HFF-Myc (cell line): Measurements from ENCODE around the gene TMEM245.

Experiments
- DNase-seq: peaks from one replicate; pipeline ENCODE4 v3.0.0-alpha.2; 2011; ENCODE audit warnings: low read depth; ENCODE audit errors: extremely low read depth
- H3K4me3 ChIP-seq: replicated peaks from 2 replicates; pipeline ENCODE4 v1.5.1; 2011; ENCODE audit warnings: low read depth, mild to moderate bottlenecking, control low read depth, low read length
- CTCF ChIP-seq: IDR thresholded peaks from 2 replicates; pipeline ENCODE4 v1.5.1; 2012; ENCODE audit warnings: mild to moderate bottlenecking, low read depth, low read length, control low read depth; ENCODE audit errors: missing control alignments

The TMEM245 gene

GRCh38 chr9:109095321-109095720 is 24.4 kb downstream of the TMEM245 start:
- no peak for DNase-seq
- no peak for TF ChIP-seq CTCF

GRCh38 chr9:109094268-109094667 is 25.5 kb downstream of the TMEM245 start:
- no peak for DNase-seq
- no peak overlapping the region for H3K4me3 ChIP-seq
- TF ChIP-seq CTCF = no peak

More at GRCh38 chr9:109095321-109095720, 24.4 kb downstream of the TMEM245 start:
- no peak overlapping the region for H3K4me3 ChIP-seq

- no peak for TF ChIP-seq CTCF
- DNase-seq = no peak
- H3K4me3 ChIP-seq = no peak overlapping the region
Observed at GRCh38 chr9:109092587-109092986, 27.2 kb downstream of the TMEM245 start.

GRCh38 chr9:109092051-109092580 is 27.6 kb downstream of the TMEM245 start:
- H3K4me3 ChIP-seq = no peak overlapping the region
- no peak for TF ChIP-seq CTCF
- DNase-seq = no peak

- TF ChIP-seq CTCF = no peak
- no peak overlapping the region for H3K4me3 ChIP-seq
- no peak for DNase-seq
Observed at GRCh38 chr9:109088221-109088620, 31.5 kb downstream of the TMEM245 start.

- no peak overlapping the region for H3K4me3 ChIP-seq
- TF ChIP-seq CTCF = no peak
- DNase-seq = no peak
Observed at GRCh38 chr9:109087795-109088194, 32.0 kb downstream of the TMEM245 start.

- no peak for TF ChIP-seq CTCF
- no peak for DNase-seq
- H3K4me3 ChIP-seq = no peak overlapping the region
Observed at GRCh38 chr9:109086221-109086620, 33.5 kb downstream of the TMEM245 start.
